Body of pancreas (tissue), 4 donors: Measurements from ENCODE around the gene PRSS36.

Experiments
- POLR2A ChIP-seq, 3 donors: fragments of 450-650 bp; IDR thresholded peaks; one replicate each; pipeline ENCODE4 v1.6.1; 2016; ENCODE audit warnings: antibody characterized with exemption in 3 of 3, mild to moderate bottlenecking in 2 of 3
- TF ChIP-seq, protein P1 (sequence below), 7 experiments: fragments of 450-650 bp in 4 of 7; fragments of 200-600 bp in 3 of 7; sonication (generic) in 3 of 7; IDR thresholded peaks; one replicate each; pipeline ENCODE4 v1.5.1; 2016 to 2019; ENCODE audit warnings: antibody characterized with exemption in 7 of 7

GRCh38 chr16:31093132-31093703 lies 56.6 kb downstream of the PRSS36 start:
- TF ChIP-seq POLR2A (IDR thresholded peaks at IDR 0.05), result no peak
- TF ChIP-seq, protein P1, sequence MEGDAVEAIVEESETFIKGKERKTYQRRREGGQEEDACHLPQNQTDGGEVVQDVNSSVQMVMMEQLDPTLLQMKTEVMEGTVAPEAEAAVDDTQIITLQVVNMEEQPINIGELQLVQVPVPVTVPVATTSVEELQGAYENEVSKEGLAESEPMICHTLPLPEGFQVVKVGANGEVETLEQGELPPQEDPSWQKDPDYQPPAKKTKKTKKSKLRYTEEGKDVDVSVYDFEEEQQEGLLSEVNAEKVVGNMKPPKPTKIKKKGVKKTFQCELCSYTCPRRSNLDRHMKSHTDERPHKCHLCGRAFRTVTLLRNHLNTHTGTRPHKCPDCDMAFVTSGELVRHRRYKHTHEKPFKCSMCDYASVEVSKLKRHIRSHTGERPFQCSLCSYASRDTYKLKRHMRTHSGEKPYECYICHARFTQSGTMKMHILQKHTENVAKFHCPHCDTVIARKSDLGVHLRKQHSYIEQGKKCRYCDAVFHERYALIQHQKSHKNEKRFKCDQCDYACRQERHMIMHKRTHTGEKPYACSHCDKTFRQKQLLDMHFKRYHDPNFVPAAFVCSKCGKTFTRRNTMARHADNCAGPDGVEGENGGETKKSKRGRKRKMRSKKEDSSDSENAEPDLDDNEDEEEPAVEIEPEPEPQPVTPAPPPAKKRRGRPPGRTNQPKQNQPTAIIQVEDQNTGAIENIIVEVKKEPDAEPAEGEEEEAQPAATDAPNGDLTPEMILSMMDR (IDR thresholded peaks at IDR 0.05), result no peak
